NOMO-1 (cell line): ENCODE data around the gene LPIN1.
A peak's percentile ranks its signal among the peaks of the same experiment; 100 is the strongest.

Source experiments
- DNase-seq, 2 experiments: peaks; one replicate each; lab custom pipeline; 2025; ENCODE audit not compliant: unreplicated experiment in 2 of 2; lab: John Stamatoyannopoulos, UW

LPIN1 gene, protein sequence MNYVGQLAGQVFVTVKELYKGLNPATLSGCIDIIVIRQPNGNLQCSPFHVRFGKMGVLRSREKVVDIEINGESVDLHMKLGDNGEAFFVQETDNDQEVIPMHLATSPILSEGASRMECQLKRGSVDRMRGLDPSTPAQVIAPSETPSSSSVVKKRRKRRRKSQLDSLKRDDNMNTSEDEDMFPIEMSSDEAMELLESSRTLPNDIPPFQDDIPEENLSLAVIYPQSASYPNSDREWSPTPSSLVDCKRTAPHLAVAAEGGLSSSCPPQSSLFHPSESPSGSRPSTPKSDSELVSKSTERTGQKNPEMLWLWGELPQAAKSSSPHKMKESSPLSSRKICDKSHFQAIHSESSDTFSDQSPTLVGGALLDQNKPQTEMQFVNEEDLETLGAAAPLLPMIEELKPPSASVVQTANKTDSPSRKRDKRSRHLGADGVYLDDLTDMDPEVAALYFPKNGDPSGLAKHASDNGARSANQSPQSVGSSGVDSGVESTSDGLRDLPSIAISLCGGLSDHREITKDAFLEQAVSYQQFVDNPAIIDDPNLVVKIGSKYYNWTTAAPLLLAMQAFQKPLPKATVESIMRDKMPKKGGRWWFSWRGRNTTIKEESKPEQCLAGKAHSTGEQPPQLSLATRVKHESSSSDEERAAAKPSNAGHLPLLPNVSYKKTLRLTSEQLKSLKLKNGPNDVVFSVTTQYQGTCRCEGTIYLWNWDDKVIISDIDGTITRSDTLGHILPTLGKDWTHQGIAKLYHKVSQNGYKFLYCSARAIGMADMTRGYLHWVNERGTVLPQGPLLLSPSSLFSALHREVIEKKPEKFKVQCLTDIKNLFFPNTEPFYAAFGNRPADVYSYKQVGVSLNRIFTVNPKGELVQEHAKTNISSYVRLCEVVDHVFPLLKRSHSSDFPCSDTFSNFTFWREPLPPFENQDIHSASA

DNA sequence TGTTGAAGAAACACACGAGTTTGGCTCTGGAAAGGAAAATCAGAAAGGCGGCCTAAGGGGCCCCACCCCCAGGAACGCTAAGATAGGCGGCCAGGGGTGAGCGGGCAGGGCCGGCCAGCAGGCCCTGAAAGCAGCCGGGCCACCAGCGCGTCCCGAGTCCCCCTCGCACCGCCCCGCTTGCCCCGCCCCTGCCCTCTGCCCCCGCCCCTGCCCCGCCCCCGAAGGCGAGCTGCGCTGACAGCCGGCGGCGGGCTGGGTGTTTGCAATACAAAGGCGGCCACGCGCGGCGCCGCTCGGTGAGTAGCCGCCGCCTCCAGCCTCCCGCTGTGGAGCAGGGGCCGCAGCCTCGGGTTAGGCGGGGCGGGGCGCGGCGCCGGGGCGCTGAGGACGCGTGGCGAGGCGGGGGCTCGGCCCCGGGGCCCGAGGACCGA, at the start of gene LPIN1:
Gene LPIN1 (plus strand): TSS at position 257 of the 431 bp plus-strand sequence. CDS start 18,910 bp downstream, outside the sequence.
- DNase-seq: peak; percentile 82 to 91

DNA sequence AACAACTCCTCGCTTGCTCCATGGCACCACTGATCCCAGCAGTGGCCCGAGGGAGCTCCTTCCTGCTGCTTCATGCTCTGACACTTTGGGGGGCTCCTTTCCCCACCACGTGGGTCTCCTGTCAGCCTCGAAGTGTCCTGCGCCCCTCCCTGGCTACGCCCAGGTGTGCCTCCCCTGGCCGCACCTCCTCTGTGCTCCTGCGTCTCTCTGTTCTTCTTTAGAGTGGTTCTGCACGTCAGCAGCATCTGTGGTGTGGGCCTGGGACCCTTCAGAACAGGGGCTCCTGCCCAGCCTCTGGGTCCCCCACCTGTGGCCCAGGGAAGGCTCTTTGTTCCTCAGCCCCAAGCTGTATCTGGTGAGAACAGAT, 49.7 kb upstream of the LPIN1 start:
- DNase-seq: no peak

DNA sequence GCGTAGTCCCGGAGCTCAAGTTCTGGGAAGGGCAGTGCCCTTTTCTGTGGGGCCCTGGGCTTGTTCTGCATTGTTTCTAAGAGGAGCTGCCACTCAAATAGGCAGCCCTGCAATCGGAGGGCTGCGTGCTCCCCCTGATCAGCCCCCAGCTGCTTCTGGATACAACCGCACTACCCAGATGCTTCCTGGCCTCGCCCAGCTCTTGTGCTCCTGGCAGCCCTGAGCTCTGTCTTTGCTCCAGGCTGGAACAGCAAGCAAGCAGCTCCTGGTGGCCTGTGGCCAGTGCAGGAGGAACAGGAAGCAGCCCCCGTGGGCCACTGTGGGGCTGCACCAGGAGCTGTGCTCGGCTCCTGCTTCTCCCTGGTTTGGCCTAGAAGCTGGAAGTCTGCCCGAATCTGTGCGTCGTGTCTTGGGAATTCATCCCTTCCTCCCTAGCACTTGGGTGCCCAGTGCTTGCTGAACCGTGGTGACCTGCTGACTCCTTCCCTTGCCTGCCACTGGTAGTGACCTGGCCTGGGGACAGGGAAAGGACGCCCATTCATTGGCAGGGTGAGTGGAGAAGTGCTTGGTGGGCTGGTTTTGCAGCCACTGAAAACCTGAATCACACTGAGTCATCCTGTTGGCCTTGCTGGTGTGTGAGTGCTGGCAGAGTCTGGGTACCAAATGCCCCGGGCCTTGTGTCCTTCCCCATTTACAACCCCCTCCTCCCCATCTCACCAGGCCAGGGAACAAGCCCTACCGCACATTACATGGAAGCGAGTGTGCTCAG, 49.1 kb upstream of the LPIN1 start:
- DNase-seq: no peak

DNA sequence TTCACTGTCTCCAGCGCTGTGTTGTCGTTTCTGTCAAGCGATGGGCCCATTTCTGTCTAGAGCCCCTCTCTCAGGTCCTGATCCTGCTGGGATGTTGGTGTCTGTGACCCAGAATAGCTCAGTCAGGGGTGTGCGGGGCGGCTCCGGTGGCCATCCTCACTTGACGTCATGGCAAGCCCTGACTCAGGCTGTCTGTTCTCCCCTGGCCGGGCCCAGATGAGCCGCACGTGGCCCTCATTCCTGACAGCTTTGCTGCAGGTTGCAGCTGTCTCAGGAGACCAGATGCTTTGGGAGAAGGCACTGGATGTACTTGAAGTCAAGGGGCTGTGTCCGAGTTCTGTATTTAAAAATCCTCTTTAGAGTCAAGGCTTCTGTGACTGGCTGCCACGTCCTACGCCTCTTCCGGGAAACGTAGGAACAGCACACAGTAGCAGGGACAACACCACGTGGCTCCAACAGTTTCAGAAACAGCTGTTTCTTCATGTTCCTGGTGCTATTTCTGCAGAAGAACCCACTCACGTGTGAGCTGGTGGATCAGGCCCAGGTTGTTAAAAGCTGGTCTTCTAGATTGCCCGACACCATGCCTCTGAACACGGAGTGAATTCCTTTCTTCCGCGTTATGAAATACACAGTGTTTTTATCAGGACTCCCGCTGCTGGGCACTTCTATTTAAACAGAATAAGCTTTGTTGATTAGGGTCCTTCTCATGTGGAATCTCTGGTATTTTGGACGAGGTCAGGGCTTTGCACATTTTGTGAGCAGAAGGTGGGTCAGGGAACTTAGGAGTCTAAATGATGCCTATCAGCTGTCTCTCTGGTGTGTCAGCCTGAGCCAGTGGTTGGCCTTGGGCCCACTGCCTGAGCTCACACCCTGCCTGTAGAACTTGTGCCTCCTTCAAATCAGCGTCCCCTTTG, 48.2 kb upstream of the LPIN1 start:
- no peak for DNase-seq

DNA sequence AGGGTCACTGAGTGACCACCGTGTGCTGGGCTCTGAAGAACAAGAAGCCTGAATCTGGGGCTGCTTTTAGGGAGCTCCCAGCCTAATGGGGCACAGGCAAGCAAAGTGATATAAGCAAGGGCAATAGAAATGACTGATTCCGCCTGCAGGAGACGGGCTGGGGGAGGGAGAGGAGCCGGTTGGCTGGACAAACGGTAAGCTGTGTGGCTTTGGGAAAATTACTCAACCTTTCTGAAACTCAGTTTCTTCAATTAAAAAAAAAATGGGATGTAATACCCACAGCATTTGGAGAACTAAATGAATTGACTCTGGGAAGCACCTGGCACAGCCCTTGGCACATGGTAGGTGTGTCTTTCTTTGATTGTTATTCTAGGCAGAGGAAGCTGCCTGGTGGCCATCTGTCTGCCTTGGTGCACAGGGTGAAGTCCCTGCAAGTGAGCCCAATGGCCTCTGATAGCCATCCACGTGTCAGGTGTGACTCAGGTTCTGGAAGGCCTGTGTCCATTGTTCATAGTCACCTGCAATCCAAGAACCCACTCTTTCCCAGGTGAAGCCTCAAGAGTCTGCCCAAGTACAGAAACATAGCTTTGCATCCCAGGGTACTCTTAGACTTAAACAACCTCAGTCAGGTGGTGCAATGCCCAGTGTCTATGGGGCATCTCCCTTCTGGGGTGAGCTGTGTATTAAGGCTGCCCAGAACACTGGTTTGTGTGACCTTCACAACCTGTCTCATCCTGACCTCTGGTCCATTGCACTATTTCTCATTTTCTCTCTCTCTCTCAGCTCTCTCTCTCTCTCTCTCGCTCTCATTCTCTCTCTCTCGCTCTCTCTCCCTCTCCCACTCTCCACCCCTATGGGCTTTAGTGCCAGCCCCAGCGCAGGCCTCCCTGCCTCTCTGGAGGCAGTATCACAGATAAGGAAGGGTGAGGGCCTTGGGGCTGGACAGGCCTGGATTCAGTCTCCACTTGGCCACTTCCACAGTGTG, 46.5 kb upstream of the LPIN1 start:
- DNase-seq: no peak

DNA sequence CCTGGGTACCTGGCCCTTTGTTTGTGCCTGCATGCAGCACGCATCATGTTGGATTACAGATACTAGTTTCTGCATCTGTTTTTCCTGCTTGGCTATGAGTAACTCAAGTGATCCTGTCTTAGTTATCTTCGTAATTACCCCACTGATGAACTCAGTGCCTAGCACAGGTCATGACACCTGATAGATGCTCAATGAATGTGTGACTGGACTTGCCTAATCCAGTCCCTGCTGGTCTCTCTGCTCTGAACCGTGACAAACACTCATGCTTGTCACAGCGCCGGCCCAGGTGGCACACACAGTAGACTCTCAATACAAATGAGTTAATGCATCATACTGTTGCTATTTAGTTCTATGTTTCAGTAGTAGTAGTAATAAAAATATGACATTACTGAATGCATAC, 45.2 kb upstream of the LPIN1 start:
- no peak for DNase-seq

DNA sequence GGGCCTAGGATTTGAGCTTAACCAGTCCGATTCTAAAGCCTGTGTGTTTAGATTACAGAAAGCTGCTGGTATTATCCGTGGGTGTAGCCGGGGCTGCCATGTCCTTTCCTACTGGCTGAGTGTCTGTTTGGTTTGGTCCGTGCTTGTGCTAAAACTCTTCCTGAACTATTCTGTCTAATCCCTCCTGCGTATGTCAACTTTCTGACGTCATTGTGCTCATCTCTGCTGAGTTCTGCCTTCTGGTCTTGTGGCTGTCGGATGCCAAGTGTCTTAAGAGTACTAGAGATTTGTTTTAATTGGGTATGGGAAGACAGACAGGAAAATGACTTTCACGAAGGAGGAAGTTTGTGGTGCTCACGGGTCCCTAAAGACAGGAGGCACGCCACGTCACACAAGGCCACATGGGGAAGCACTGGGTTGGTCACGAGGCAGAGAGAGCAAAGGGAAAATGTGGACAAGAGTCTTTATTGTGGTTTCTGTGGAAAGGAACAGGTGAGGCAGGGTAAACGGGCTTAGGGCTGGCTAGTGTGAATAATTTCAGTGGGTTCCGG, 44.6 kb upstream of the LPIN1 start:
- peak; percentile 57 to 91 for DNase-seq

DNA sequence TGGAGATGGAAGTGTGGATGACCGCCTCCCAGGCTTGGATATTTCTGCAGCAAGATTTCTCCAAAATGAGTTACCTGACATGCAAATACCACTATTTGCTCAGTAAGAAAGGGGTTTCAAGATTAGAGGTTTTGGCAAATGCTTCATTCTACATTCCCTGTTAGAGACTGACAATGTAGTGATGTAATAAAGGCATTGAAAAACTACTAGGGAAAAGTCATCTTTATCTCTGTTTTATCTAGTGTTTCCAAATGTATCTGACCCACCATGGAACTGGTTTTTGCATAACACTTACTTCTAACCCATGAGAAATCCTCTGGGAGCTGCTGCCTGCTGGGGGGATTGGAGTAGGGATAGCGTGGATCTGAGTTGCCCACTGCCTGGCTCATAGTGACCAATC, 43.5 kb upstream of the LPIN1 start:
- DNase-seq: no peak

DNA sequence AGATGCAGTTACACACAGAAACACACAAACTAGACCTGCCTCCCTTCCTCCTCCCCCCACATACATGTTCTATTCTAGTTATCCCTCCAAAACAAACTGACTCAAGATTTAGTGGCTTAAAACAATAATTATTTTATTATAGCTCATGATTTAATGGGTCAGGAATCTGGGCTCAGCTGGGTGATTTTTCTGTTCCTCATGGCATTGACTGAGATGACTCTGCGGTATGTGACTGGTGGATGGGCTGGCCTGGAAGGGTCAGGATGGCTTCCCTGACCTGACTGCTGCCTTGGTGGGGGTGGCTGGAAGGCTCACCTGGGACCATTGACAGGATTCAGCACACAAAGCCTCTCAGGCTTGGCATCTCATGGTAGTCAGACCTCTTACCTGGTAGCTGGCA, 42.7 kb upstream of the LPIN1 start:
- no peak for DNase-seq

DNA sequence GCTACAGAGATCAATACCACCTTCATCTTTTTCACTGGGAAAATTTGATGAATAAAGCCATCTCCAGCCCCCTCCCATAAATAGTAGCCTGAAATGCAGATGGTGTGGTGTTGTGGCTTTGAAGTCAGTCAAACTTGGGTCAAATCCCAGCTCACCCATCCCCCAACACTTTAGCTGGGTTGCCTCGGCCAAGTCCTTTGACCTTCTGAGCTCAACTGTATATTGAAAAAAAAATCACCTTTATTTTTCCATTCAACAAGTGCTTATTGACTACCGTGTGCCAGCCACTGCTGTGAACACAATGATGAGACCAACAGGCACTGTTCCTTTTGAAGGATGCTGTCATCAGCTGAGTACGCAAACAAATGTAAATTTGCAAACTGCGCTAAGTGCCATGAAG, 41.4 kb upstream of the LPIN1 start:
- DNase-seq: no peak

DNA sequence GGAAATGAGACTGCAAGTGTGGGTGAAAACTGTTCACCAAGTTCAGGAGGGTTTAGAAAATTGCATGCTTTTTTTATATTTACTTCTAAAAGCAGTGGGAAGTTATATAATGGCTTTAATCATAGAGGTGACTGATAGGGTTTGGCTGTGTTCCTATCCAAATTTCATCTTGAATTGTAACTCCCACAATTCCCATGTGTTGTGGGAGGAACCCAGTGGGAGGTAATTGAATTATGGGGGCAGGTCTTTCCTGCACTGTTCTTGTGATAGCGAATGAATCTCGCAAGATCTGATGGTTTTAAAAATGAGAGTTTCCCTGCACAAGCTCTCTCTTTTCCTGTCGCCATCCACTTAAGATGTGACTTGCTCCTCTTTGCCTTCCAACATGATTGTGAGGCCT, 40.7 kb upstream of the LPIN1 start:
- no peak for DNase-seq

DNA sequence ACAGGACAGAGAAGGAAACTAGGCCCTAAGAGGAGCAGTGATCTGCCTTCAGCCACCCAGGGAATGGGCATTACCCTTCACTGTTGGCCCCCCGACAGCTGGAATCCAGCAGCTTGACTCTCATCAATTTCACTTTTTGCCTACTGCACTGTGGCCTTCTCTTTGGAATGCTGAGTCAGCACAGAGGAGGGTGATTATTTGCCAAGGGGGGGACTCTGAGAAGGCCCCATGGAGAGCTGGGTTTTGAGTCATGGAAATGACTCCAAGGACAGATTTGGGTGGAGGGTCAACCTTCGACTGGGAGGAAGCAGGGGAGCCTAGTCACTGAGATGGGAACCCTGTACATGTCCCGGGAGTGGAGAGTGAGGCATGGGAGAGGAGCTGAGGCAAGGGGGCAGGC, 38.3 kb upstream of the LPIN1 start:
- DNase-seq: no peak

DNA sequence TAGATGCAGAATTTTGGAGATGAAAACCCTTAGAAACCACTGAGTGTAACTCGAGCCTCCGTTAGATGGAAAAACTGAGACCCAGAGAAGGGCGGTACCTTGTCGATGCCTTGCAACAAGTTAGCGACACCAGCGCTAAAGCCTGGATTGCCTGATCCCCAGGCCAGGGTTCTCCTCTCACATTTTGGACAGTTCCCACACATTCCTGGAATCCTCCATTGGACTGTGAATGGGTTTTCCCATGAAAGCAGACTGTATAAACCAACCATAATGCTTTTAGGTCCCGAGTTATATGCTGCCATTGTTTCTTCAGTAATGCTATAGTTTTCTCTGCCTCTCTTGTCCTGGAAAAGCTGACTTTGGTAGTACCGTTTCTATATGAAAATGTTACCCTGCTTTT, 37.1 kb upstream of the LPIN1 start:
- DNase-seq: no peak

DNA sequence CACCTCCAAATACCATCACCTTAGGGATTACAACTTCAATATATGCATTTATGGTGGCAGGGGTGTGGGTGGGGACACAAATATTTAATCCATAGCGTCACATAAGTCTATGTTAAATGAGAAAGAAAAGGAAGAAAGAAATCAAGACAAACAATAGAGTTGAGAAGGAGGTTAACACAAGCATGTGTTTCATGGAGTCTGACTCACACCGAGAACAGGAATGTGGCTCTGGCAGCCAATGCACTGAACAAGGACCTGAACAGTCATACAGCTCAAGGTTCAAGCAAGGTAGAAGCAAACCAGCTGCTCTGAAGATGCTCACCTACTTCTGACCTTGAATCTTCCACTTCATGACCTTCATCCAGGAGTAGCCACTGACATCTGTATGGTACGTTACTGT, 36.2 kb upstream of the LPIN1 start:
- DNase-seq: no peak

DNA sequence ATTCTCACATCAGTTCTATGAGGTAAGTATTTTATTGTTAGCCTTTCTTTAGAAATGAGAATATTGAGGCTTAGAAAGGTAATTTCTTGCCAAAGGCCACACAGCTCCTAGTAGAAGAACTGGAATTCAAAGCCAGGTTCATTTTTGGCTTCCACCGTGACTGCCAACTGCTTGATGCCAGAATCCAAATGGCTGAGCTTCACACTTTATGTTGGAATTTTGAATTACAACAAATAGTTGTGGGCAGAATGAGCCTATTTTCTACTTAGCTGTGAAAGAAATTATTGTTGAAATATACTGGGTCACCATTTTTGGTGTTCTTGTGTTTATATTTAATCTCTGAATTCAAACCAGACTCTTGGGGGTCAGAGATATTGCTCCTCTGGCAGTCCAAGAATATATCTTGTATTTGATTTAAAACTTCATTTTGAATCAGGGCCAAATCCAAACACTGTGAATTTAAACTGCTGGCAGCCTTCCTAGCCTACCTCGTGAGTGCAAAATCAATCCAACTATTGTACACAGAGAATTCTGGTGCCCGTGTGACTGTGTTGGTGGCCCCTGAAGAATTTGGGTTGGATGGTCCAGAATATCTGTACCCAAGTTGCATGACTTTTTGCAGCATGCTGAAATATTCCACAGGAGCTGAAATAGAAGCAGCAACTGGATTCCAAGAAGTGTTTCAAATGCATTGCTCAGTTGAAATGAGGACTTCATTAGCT, 35.6 kb upstream of the LPIN1 start:
- no peak for DNase-seq

DNA sequence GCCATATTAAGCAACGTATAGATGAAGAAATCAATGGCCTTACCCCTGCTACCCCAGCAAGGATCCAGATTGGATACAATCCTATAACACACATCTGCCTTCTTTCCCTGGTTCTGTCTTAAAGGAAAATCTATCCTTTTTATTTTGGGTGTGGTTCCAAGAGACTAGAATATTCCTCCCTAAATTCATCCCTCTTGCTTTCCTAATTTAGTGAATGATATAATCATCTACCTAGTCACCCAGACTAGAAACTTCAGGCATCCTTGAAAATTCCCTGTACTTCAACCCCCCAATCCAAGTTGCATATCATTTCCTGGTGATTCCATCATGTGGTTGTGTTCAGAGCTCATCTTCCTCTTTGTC, 35.1 kb upstream of the LPIN1 start:
- no peak for DNase-seq

DNA sequence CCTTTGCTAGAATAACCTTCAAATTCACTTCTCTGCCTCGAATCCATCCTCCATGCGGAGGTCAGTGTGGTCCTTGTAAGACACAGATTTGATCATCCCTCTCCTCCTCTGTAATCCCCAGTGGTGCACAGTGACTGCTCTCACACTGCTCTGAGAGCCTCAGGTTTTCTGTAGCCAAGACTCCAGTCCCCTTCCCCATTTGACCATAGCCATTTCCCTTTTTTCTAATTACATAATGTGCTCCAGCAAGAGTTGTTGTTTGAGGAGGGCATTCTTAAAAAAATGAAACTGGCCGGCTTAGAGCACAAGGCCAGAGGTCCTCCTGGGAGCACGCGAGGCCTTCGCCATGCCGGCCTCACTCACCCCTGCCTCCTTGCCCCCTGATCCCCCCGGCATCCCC, 34.7 kb upstream of the LPIN1 start:
- DNase-seq: peak; percentile 22 to 56

DNA sequence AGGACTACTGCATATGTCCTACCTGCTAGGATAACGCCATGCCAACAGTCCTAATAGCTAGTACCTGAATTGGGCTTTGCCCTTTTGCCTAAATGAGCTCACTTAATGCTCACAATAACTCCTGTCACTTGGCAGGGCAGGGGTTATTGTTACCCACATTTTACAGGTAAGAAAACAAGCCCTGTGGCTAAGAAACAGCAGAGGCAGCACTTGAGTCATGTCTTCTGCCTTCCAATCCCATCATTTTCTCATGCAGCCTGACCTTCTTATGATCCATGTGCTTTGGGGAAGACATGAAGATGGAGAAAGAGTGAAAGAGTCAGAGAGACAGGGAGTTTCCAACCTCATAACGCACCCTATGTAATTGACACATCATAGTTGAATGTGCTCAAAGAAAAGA, 33.6 kb upstream of the LPIN1 start:
- no peak for DNase-seq
